Measurements from ENCODE around the gene FES. TPM values are rescaled to one million over a fixed set of nuclear protein-coding genes. Genes with fewer than 3 reads are reported as not detected.

FES gene
- total and polyA plus RNA-seq, 10 of the 15 experiments (the other 5 are each of a cell fraction or from before 2014, with no cell fraction given): 0.07 to 23.9 (median 9.9) TPM

- TF ChIP-seq BCL3 (IDR thresholded peaks at IDR 0.05; ENCODE audit: borderline replicate concordance, insufficient read depth, low read depth, low read length, poor library complexity, severe bottlenecking) (no peak), RUNX3 (IDR thresholded peaks at IDR 0.05; ENCODE audit: low read length) (no peak), RCOR1 (conservative IDR thresholded peaks at IDR 0.05; ENCODE audit: low read depth, low read length) (no peak), MEF2B (IDR thresholded peaks at IDR 0.05; ENCODE audit: partially characterized antibody, poor library complexity, severe bottlenecking) (no peak), STAT3 (IDR thresholded peaks at IDR 0.05; ENCODE audit: low read depth, low read length) (no peak), KAT2A (conservative IDR thresholded peaks at IDR 0.05; ENCODE audit: control insufficient read depth, low read depth, low read length) (no peak)
These were observed 22.0 kb downstream of the FES start (continued) for GRCh38 chr15:90906181-90906849.

- no peak overlapping the region for H3K4me3 ChIP-seq
- 93% methylated on average over 15 of the region's 15 CpGs for WGBS (ENCODE audit: insufficient coverage, insufficient replicate concordance, low lambda C conversion rate, missing lambda C conversion rate)
- ChIA-PET CTCF (interaction anchor here (15.1 kb wide), 1 partner anchor 22 kb away, joined by 480 read pairs; the partner anchor contains the start of genes HDDC3 and UNC45A), RAD21 (ENCODE audit: unreplicated experiment) (interaction anchor here (9.2 kb wide), 1 partner anchor 25 kb away, joined by 193 read pairs; the partner anchor contains the start of genes HDDC3 and UNC45A), SMC1A (ENCODE audit: uncharacterized antibody, unreplicated experiment) (no interaction called here), POLR2A (interaction anchor here (0.6 kb wide), 1 partner anchor 374 kb away, joined by 7 read pairs; no protein-coding TSS in a partner anchor)
- H3K9ac ChIP-seq (ENCODE audit: control insufficient read depth, insufficient read depth, low read length): no peak overlapping the region
- H3K4me1 ChIP-seq (ENCODE audit: control insufficient read depth, insufficient read depth, low read length): peaks cover 4% of the 10 kb centered on the region
- H3K36me3 ChIP-seq (ENCODE audit: control insufficient read depth in 2 of 2, insufficient read depth in 2 of 2, low read length in 1 of 2): peaks cover 18 to 44% of the 10 kb centered on the region in 2 experiments
- no peak overlapping the region for H3K4me2 ChIP-seq (ENCODE audit: control insufficient read depth, insufficient read depth)
- no peak for ATAC-seq
- no peak overlapping the region for H2AFZ ChIP-seq (ENCODE audit: control insufficient read depth, low read depth, low read length)
- H3K27me3 ChIP-seq (replicated peaks in 1 of 2; ENCODE audit: control insufficient read depth in 2 of 2, insufficient read depth in 2 of 2, low read length in 1 of 2): no peaks in the 10 kb centered on the region
- intact Hi-C loops (cut with micrococcal nuclease; ENCODE audit: unreplicated experiment): no loop called here
- in situ Hi-C loops (cut with MboI): no loop called here
- no peak for FAIRE-seq
- no peaks in the 10 kb centered on the region; the same call in 1 of the 2 replicates for H4K20me1 ChIP-seq (ENCODE audit: control insufficient read depth, insufficient read depth)
- BruUV-seq (replicated peaks): no TSS peak
- peaks cover 17% of the 10 kb centered on the region for H3K79me2 ChIP-seq (ENCODE audit: control insufficient read depth, insufficient read depth, low read length)
- no peak for DNase-seq (ENCODE audit: low read depth, low spot score)
- H3K9me3 ChIP-seq (replicated peaks; ENCODE audit: control insufficient read depth, insufficient read depth, low read length): no peaks in the 10 kb centered on the region
- H3K27ac ChIP-seq (ENCODE audit: control insufficient read depth, insufficient read depth): no peak overlapping the region
- TF ChIP-seq TARDBP (IDR thresholded peaks at IDR 0.05; ENCODE audit: borderline replicate concordance) (no peak), SREBF2 (IDR thresholded peaks at IDR 0.05; ENCODE audit: low read length) (no peak), SMARCA5 (IDR thresholded peaks at IDR 0.05) (no peak), E2F8 (IDR thresholded peaks at IDR 0.05; ENCODE audit: low read depth, partially characterized antibody) (no peak)
- TF ChIP-seq, protein P1, sequence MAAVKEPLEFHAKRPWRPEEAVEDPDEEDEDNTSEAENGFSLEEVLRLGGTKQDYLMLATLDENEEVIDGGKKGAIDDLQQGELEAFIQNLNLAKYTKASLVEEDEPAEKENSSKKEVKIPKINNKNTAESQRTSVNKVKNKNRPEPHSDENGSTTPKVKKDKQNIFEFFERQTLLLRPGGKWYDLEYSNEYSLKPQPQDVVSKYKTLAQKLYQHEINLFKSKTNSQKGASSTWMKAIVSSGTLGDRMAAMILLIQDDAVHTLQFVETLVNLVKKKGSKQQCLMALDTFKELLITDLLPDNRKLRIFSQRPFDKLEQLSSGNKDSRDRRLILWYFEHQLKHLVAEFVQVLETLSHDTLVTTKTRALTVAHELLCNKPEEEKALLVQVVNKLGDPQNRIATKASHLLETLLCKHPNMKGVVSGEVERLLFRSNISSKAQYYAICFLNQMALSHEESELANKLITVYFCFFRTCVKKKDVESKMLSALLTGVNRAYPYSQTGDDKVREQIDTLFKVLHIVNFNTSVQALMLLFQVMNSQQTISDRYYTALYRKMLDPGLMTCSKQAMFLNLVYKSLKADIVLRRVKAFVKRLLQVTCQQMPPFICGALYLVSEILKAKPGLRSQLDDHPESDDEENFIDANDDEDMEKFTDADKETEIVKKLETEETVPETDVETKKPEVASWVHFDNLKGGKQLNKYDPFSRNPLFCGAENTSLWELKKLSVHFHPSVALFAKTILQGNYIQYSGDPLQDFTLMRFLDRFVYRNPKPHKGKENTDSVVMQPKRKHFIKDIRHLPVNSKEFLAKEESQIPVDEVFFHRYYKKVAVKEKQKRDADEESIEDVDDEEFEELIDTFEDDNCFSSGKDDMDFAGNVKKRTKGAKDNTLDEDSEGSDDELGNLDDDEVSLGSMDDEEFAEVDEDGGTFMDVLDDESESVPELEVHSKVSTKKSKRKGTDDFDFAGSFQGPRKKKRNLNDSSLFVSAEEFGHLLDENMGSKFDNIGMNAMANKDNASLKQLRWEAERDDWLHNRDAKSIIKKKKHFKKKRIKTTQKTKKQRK (IDR thresholded peaks at IDR 0.05; ENCODE audit: low read depth, low read length): no peak
These were observed 22.9 kb downstream of the FES start for GRCh38 chr15:90907051-90907660.

All from GM12878 (cell line).